ENCODE results near the gene CCDC174.

CCDC174 gene

GRCh38 chr3:14706096-14706495, 54.5 kb downstream of the CCDC174 start:
- no peaks in the 10 kb centered on the region for H3K4me1 ChIP-seq (ENCODE audit: control insufficient read depth, insufficient read depth, low read length)
- H3K9me3 ChIP-seq (ENCODE audit: control insufficient read depth, insufficient read depth, low read depth, low read length): no peaks in the 10 kb centered on the region
- CTCF ChIA-PET: interaction anchor here (0.6 kb wide), 1 partner anchor 562 kb away, joined by 3 read pairs; no protein-coding TSS in a partner anchor
- no peak for TF ChIP-seq ZNF692 (tag by site-specific recombination; IDR thresholded peaks at IDR 0.05)
- TF ChIP-seq ZNF76 (tag by site-specific recombination; IDR thresholded peaks at IDR 0.05; ENCODE audit: borderline replicate concordance, low read depth): no peak
- POLR2A ChIA-PET: no interaction called here
- no peak overlapping the region for H3K4me3 ChIP-seq (ENCODE audit: low read depth, low read length)
- peaks cover 0 to 6% of the 10 kb centered on the region in 2 experiments; a peak in 1 of 3 replicates for H3K36me3 ChIP-seq (ENCODE audit: control insufficient read depth in 2 of 2, insufficient read depth in 1 of 2, low read length in 2 of 2)
- H3K27ac ChIP-seq (ENCODE audit: extremely low read depth, low read depth, low read length): no peak overlapping the region

- CTCF ChIA-PET: interaction anchor here (0.7 kb wide), 1 partner anchor 45 kb away, joined by 4 read pairs; no protein-coding TSS in a partner anchor
- TF ChIP-seq ZNF214 (tag by site-specific recombination; IDR thresholded peaks at IDR 0.05; ENCODE audit: borderline replicate concordance) (no peak), ZFHX2 (tag by site-specific recombination; conservative IDR thresholded peaks at IDR 0.05) (0 out of 2 replicates have a peak, but pooled peaks have one; percentile 20), ZNF223 (tag by site-specific recombination; IDR thresholded peaks at IDR 0.05) (no peak)
- POLR2A ChIA-PET: no interaction called here
- Histone ChIP-seq H3K36me3 (ENCODE audit: control insufficient read depth in 2 of 2, insufficient read depth in 1 of 2, low read length in 2 of 2) (peaks cover 0 to 1% of the 10 kb centered on the region in 2 experiments; a peak in 1 of 3 replicates), H3K27ac (ENCODE audit: extremely low read depth, low read depth, low read length) (no peak overlapping the region), H3K4me1 (ENCODE audit: control insufficient read depth, insufficient read depth, low read length) (no peaks in the 10 kb centered on the region), H3K9me3 (ENCODE audit: control insufficient read depth, insufficient read depth, low read depth, low read length) (no peaks in the 10 kb centered on the region), H3K4me3 (ENCODE audit: low read depth, low read length) (no peak overlapping the region)
These were observed 65.0 kb downstream of the CCDC174 start for GRCh38 chr3:14716591-14716990.

GRCh38 chr3:14717307-14717706, 65.7 kb downstream of the CCDC174 start:
- CTCF ChIA-PET: interaction anchor here (0.7 kb wide), 1 partner anchor 46 kb away, joined by 4 read pairs; no protein-coding TSS in a partner anchor
- Histone ChIP-seq H3K4me3 (ENCODE audit: low read depth, low read length) (no peak overlapping the region), H3K27ac (ENCODE audit: extremely low read depth, low read depth, low read length) (no peak overlapping the region), H3K36me3 (ENCODE audit: control insufficient read depth in 2 of 2, insufficient read depth in 1 of 2, low read length in 2 of 2) (peaks cover 0 to 3% of the 10 kb centered on the region in 2 experiments; a peak in 1 of 3 replicates), H3K9me3 (ENCODE audit: control insufficient read depth, insufficient read depth, low read depth, low read length) (no peaks in the 10 kb centered on the region), H3K4me1 (ENCODE audit: control insufficient read depth, insufficient read depth, low read length) (no peaks in the 10 kb centered on the region)
- POLR2A ChIA-PET: no interaction called here
- TF ChIP-seq ZNF426 (tag by site-specific recombination; IDR thresholded peaks at IDR 0.05): no peak
- TF ChIP-seq ZBTB48 (tag by site-specific recombination; IDR thresholded peaks at IDR 0.05): no peak
- no peak for TF ChIP-seq CTCF (tag by site-specific recombination; IDR thresholded peaks at IDR 0.05)
- TF ChIP-seq ZNF121 (tag by site-specific recombination; IDR thresholded peaks at IDR 0.05): no peak
- TF ChIP-seq ZNF792 (tag by site-specific recombination; IDR thresholded peaks at IDR 0.05): no peak
- no peak for TF ChIP-seq ZBTB1 (tag by site-specific recombination; IDR thresholded peaks at IDR 0.05)
- no peak for TF ChIP-seq ZNF292 (tag by site-specific recombination; IDR thresholded peaks at IDR 0.05; ENCODE audit: borderline replicate concordance, low read depth)
- no peak for TF ChIP-seq GLIS2 (tag by site-specific recombination; IDR thresholded peaks at IDR 0.05)
- no peak for TF ChIP-seq ZNF157 (tag by site-specific recombination; IDR thresholded peaks at IDR 0.05)
- no peak for TF ChIP-seq REPIN1 (tag by site-specific recombination; IDR thresholded peaks at IDR 0.05; ENCODE audit: low read depth)
- TF ChIP-seq ZNF558 (tag by site-specific recombination; IDR thresholded peaks at IDR 0.05): no peak
- TF ChIP-seq ELK4 (IDR thresholded peaks at IDR 0.05; ENCODE audit: borderline replicate concordance, low read depth, low read length): no peak
- no peak for TF ChIP-seq ZNF548 (tag by site-specific recombination; IDR thresholded peaks at IDR 0.05)
- TF ChIP-seq ZNF155 (tag by site-specific recombination; IDR thresholded peaks at IDR 0.05): no peak
- no peak for TF ChIP-seq KLF7 (tag by site-specific recombination; IDR thresholded peaks at IDR 0.05; ENCODE audit: borderline replicate concordance)
- TF ChIP-seq ZNF114 (tag by site-specific recombination; IDR thresholded peaks at IDR 0.05): no peak
- TF ChIP-seq SP3 (tag by site-specific recombination; IDR thresholded peaks at IDR 0.05): no peak
- TF ChIP-seq ZNF37A (tag by site-specific recombination; IDR thresholded peaks at IDR 0.05): no peak
- TF ChIP-seq ZSCAN23 (tag by site-specific recombination; IDR thresholded peaks at IDR 0.05): no peak

Data from HEK293 (cell line).